Activated CD4-positive, CD25-positive, alpha-beta regulatory T cell treated with anti-CD3 and anti-CD28 coated beads, Interleukin-2, amount 50 U/mL, for 24 hours (primary cell): Measurements from ENCODE around the gene PAQR4.
"Not testable (repeated sequence)": the region's sequence is repeated elsewhere in the genome, so short reads cannot be mapped to it uniquely, and the experiment has no call there.

Experiments used
- ATAC-seq, 2 donors: fragments of 150-1000 bp; cut with Tn5 transposase; one replicate each; pipeline ENCODE4 v1.10.0; 2021; ENCODE audit warnings: mild to moderate bottlenecking in 1 of 2, moderate library complexity in 1 of 2

PAQR4 gene

DNA sequence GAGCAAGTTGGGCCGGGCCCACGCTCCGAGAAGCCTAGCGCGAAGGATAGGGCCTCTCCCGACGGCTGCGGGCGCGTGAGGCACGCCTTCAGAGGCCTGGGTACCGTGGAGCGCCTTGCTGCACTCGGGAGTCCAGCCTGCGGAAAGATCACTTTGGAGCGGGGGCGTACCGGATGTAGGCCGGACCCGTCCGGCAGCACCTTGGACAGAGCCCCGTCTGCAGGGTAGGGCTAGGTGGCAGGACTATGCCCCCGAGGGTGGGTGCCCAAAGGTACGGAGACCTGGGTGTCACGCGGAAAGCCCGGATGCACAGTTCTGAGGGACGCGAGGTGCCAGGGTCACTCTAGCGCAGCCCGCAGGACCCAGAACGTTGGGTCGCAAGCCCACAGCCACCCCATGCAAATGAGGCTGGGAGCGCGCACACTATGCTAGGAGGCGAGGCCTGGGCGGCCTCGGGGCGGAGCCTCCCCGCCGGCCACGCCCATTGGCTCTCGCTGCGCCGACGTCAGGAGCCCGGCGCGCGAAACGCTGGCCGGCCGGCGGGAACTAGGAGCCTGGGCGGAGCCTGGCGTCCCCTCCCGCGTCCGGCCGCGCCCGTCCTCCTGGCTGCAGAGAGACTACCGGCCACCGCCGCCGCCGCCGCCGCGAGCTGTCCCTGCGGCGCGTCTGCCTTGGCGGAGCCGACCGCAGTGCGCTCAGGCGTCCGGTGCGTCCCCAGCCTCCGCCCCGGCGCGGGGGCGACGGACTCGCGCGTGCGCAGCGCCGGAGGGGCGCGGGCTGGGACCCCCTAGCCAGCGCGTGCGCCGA lies at the start of gene PAQR4:
Gene PAQR4 (plus strand): TSS at position 611 of the 807 bp plus-strand sequence. CDS start 327 bp downstream, outside the sequence.
- ATAC-seq = peak; percentile 80 to 83

- peak in 1 of 2 donors; percentile 48 for ATAC-seq
Observed at GRCh38 chr16:2919511-2920255, 49.5 kb upstream of the PAQR4 start.

DNA sequence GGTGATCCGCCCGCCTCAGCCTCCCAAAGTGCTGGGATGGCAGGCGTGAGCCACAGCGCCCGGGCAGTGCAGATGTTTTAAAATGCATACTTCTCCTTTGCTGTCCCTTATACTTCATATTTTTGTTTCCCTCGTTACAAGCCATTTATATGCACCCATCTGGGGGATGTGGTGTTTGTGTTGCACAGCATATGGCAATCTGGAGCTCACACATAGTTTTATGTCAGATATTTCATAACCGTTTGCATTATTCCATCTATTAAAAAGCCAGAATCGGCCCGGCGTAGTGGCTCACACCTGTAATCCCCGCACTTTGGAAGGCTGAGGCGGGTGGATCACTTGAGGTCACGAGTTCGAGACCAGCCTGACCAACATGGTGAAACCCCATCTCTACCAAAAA lies 45.7 kb upstream of the PAQR4 start:
- no peak for ATAC-seq

GRCh38 chr16:2924901-2925755 lies 44.0 kb upstream of the PAQR4 start:
- ATAC-seq = no peak

DNA sequence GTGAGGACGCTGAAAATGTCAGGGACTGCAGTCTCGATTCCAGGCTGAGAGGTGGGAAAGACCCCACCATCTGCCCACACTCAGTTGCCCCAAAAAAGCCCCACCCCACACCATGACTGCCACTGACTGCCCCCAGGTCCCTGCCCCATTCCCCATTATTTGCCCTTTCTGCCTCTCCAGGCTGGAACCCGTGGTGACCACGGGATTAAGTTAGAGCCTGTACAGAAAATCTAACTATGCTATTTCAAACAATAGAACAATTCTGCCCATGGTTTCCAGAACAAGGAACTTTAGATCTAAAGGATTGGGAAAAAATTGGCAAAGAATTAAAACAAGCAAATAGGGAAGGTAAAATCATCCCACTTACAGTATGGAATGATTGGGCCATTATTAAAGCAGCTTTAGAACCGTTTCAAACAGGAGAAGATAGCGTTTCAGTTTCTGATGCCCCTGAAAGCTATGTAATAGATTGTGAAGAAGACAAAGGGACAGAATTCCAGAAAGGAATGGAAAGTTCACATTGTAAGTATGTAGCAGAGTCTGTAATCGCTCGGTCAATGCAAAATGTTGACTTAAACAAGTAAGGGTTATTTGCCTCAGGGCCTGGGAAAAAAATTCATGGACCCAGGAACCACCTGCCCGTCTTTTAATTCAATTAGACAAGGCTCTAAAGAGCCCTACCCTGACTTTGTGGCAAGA lies 43.0 kb upstream of the PAQR4 start:
- no peak for ATAC-seq

DNA sequence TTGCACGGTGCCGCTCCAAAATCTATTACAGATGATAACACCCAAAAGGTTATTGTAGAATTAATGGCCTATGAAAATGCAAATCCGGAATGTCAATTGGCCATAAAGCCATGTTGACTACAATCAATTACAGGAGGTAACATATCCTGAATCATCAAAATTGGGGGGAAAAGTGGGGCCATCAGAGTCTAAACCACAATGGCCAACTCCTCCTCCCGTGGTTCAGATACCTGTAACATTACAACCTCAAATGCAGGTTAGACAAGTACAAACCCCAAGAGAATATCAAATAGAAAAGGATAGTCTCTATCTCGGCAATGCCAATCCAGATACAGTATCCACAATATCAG lies 42.5 kb upstream of the PAQR4 start:
- no peak for ATAC-seq

GRCh38 chr16:2927010-2927646 lies 42.0 kb upstream of the PAQR4 start:
- peak; percentile 99 for ATAC-seq

- ATAC-seq = not testable (repeated sequence)
Observed at GRCh38 chr16:2928151-2928550, 41.0 kb upstream of the PAQR4 start.

GRCh38 chr16:2928796-2929195 lies 40.4 kb upstream of the PAQR4 start:
- no peak for ATAC-seq

- ATAC-seq = no peak
Observed at GRCh38 chr16:2929693-2930092, 39.5 kb upstream of the PAQR4 start.

GRCh38 chr16:2930236-2930635 lies 38.9 kb upstream of the PAQR4 start:
- ATAC-seq = no peak

DNA sequence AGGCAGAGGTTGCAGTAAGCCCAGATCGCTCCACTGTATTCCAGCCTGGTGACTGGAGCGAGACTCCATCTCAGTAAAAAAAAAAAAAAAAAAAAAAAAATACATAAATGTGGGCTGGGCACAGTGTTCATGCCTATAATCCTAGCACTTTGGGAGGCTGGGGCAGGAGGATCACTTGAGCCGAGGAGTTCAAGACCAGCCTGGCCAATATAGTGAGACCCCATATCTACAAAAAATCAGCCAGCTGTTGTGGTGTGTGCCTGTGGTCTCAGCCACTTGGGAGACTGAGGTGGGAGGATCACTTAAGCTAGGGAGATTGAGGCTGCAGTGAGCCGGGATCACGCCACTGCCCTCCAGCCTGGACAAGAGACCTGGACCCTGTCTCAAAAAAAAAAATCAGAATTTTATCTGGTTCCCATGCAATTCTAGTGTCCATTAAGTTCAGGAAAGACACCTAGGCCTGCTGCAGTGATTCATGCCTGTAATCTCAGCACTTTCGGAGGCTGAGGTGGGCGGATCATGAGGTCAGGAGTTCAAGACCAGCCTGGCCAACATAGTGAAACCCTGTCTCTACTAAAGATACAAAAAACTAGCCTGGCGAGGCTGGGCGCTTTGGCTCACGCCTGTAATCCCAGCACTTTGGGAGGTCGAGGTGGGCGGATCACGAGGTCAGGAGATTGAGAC lies 37.8 kb upstream of the PAQR4 start:
- ATAC-seq = not testable (repeated sequence)

DNA sequence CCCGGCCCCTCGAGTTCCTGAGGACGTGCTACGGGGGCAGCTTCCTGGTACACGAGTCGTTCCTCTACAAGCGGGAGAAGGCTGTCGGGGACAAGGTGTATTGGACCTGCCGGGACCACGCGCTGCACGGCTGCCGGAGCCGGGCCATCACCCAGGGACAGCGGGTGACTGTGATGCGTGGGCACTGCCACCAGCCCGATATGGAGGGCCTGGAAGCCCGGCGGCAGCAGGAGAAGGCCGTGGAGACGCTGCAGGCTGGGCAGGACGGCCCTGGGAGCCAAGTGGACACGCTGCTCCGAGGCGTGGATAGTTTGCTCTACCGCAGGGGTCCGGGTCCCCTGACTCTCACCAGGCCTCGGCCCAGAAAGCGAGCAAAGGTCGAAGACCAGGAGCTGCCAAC lies 36.0 kb upstream of the PAQR4 start:
- no peak for ATAC-seq

DNA sequence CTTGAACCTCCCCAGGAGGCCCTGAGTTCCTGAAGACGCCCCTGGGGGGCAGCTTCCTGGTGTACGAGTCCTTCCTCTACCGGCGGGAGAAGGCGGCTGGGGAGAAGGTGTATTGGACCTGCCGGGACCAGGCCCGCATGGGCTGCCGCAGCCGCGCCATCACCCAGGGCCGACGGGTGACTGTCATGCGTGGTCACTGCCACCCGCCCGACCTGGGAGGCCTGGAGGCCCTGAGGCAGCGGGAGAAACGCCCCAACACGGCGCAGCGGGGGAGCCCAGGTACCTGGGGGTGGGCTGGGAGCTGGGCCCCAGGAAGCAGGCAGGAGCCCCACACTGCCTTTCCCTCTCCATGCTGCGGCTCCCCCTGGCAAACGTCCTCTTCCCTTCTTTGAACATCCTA lies 35.4 kb upstream of the PAQR4 start:
- ATAC-seq = no peak

- ATAC-seq = no peak
Observed at GRCh38 chr16:2934450-2934849, 34.7 kb upstream of the PAQR4 start.

GRCh38 chr16:2936436-2937011 lies 32.6 kb upstream of the PAQR4 start:
- no peak for ATAC-seq

DNA sequence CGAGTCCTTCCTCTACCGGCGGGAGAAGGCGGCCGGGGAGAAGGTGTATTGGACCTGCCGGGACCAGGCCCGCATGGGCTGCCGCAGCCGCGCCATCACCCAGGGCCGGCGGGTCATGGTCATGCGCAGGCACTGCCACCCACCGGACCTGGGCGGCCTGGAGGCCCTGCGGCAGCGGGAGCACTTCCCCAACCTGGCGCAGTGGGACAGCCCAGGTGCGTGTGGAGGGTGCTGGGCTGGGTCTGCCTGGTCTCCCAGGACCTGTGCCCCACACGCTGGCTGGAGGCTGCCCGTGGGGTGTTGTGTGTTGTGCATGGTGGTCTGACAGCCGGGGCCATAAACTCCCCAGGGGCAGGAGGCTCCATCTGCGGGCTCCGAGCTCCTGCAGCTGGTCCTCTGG lies 32.0 kb upstream of the PAQR4 start:
- ATAC-seq = no peak

GRCh38 chr16:2938206-2938605 lies 30.9 kb upstream of the PAQR4 start:
- ATAC-seq = no peak

DNA sequence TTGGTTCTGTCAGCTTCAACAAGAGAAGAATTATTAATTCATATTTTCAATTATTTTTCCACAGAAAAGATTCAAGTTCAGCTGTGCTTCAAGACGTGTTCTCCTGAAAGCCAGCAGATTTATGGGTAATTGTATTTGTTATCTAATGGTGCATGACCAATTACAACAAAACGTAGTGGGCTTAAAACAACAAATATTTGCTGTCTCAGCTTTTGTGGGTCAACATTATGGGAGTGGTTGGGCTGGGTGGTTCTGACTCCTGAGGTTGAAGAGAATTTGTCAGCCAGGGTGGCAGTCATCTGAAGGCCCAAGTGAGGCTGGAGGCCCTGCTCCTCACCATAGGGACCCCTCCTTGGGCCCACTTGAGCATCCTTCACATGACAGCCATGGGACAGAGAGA lies 29.2 kb upstream of the PAQR4 start:
- no peak for ATAC-seq

DNA sequence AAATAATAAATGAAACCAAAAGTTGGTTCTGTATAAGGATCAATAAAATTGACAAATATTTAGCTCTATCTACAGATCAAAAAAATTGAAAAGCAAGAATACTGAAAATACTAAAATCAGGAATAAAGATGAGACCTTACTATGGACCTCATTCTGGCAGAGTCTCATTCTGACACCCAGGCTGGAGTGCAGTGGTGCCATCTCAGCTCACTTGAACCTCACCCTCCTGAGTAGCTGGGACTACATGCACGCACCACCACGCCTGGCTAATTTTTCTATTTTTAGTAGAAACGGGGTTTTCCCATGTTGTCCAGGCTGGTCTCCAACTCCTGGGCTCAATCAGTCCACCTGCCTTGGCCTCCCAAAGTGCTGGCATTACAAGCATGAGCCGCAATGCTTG lies 27.1 kb upstream of the PAQR4 start:
- ATAC-seq = no peak

DNA sequence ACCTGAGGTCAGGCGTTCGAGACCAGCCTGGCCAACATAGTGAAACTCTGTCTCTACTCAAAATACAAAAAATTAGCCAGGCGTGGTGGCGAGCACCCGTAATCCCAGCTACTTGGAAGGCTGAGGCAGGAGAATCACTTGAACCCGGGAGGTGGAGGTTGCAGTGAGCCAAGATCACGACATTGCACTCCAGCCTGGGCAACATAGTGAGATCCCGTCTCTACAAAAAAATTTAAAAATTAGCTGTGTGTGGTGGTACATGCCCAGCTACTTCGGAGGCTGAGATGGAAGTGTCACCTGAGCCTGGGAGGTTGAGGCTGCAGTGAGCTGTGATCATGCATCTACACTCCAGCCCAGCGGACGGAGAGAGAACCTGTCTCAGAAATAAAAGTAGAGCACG lies 25.4 kb upstream of the PAQR4 start:
- not testable (repeated sequence) for ATAC-seq
